Duodenal mucosa (tissue), 2 donors: ENCODE results near the gene AKR1C2.
"Not testable (repeated sequence)": the region's sequence is repeated elsewhere in the genome, so short reads cannot be mapped to it uniquely, and the experiment has no call there.

Experiments
- H3K27ac ChIP-seq: one replicate; pipeline ENCODE4 v1.7.0; 2013; ENCODE audit warnings: low read depth, low read length
- H3K27me3 ChIP-seq, 2 donors: one replicate each; pipeline ENCODE4 v1.7.0; 2013; ENCODE audit warnings: low read length in 2 of 2, control low read depth in 1 of 2; ENCODE audit not compliant: insufficient read depth in 2 of 2, control insufficient read depth in 1 of 2
- H3K36me3 ChIP-seq, 2 donors: one replicate each; pipeline ENCODE4 v1.7.0; 2013; ENCODE audit warnings: low read length in 2 of 2, control low read depth in 1 of 2; ENCODE audit not compliant: insufficient read depth in 2 of 2, control insufficient read depth in 1 of 2
- H3K4me1 ChIP-seq, 2 donors: one replicate each; pipeline ENCODE4 v1.7.0; 2013; ENCODE audit warnings: low read length in 2 of 2, control low read depth in 1 of 2; ENCODE audit not compliant: insufficient read depth in 2 of 2, control insufficient read depth in 1 of 2
- H3K4me3 ChIP-seq, 2 donors: one replicate each; pipeline ENCODE4 v1.7.0; 2013; ENCODE audit warnings: low read length in 2 of 2, low read depth in 1 of 2
- H3K9ac ChIP-seq, 2 donors: one replicate each; pipeline ENCODE4 v1.7.0; 2013; ENCODE audit warnings: low read length in 2 of 2, low read depth in 1 of 2
- H3K9me3 ChIP-seq, 2 donors: one replicate each; pipeline ENCODE4 v1.7.0; 2013; ENCODE audit warnings: low read length in 2 of 2, control low read depth in 1 of 2; ENCODE audit not compliant: control insufficient read depth in 1 of 2

AKR1C2 gene

GRCh38 chr10:5030989-5031388 is 27.3 kb upstream of the AKR1C2 start:
- Histone ChIP-seq H3K27ac (no peak overlapping the region), H3K36me3 (no peaks in the 10 kb centered on the region), H3K4me3 (no peak overlapping the region), H3K9me3 (peaks cover 0 to 3% of the 10 kb centered on the region in 2 donors), H3K9ac (no peak overlapping the region), H3K27me3 (no peaks in the 10 kb centered on the region), H3K4me1 (peaks cover 1 to 5% of the 10 kb centered on the region in 2 donors)

DNA sequence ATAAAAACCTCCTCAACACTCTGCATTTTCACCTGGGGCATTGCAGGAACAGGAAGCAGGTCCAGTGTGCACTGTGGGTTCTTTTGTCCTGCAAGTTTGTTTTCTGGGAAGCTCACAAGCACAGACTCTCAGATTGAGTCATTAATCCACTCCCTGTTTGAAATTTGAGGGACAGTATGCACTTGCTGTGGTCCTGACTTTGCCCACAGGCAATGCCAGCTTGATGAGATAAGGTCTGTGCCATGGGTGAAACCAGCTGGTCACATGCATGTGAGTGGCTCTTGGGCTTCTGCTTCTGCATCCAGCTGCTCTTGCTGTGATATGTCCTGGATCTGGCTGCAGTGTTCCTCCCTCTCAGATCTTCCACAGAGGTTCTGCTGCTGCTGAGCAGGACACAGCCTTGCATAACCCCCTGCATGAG is 21.8 kb upstream of the AKR1C2 start:
- H3K36me3 ChIP-seq, H3K9me3 ChIP-seq, H3K27me3 ChIP-seq, H3K27ac ChIP-seq, H3K9ac ChIP-seq, H3K4me3 ChIP-seq: not testable (repeated sequence)
- peaks cover 32 to 38% of the 10 kb centered on the region in 2 donors for H3K4me1 ChIP-seq

GRCh38 chr10:5023177-5023805 is 19.6 kb upstream of the AKR1C2 start:
- H3K9me3 ChIP-seq: no peaks in the 10 kb centered on the region
- no peaks in the 10 kb centered on the region for H3K36me3 ChIP-seq
- H3K9ac ChIP-seq: no peak overlapping the region
- H3K27me3 ChIP-seq: no peaks in the 10 kb centered on the region
- peaks cover 35 to 41% of the 10 kb centered on the region in 2 donors for H3K4me1 ChIP-seq
- H3K4me3 ChIP-seq: no peak overlapping the region
- no peak overlapping the region for H3K27ac ChIP-seq

DNA sequence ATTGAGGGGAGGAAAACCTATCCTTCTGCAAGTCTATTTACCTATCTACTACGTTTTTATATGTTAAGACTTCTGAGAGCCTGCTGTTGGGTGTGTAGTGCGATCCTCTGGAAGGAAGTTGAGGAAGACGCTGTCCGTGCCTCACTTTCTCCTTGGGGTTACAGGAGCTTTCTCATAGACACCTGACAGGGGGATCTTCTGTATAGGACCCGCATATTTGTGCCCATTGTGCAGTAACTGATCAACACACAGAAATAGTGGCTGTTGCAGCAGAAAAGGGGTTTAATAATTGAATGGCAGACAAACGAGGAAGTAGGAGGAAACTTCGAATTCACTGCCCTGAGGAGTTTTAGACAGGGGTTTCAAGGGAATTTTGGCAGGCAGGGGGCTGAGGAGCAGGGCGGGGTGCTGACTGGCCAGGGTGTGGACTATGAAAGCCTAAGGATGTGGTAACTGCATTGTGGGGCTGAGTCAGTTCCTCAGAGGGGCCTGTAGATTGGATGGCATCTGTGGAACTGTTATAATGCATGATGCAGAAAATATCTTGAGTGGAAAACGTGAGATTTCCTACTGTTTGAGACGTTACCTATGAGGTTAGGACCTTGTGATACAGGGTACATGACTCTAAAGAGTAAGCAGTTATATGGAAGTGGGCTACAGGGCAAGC is 18.1 kb upstream of the AKR1C2 start:
- not testable (repeated sequence) for H3K4me3 ChIP-seq, H3K9me3 ChIP-seq, H3K9ac ChIP-seq, H3K27ac ChIP-seq, H3K27me3 ChIP-seq, H3K36me3 ChIP-seq
- H3K4me1 ChIP-seq: peaks cover 35 to 41% of the 10 kb centered on the region in 2 donors

DNA sequence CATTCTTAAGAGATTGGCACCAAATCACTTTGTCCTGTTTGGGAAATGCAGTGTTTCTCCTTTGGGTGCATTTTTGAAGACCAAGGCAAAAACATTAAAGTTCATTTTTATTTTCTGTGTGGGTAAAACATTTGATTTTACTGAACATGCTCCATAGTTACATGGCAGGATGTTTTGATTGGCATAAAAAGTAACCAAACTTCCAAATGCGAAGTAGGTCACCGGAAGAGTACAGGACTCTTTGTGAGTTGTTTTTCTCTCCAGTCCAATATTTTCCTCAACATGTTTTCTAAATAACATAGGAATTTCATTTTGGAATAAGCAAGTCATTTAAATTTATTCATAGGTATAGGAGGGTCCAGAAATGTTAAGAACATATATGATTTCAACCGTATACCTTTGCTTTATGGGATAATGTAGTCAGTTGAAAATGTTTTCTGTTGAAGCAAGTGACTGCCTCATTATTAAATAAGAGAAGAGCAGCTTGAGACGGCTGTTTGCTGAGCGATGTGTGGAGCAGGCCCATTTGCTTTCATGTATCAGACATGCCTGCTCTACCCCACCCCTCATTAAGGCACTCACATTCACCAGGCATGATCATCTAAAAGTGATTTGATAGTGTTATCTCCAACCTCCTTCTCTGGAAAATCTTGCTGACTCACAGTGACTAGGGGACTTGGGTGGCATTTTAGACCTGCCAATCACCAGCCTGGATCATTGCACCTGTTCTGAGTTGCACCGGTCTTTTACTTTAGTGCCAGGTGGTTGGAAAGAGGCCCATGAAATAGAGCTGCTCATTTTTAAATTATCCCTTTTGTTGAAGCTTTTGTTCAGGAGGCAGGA is 16.3 kb upstream of the AKR1C2 start:
- H3K27ac ChIP-seq, H3K36me3 ChIP-seq, H3K4me3 ChIP-seq, H3K9me3 ChIP-seq, H3K27me3 ChIP-seq, H3K9ac ChIP-seq: not testable (repeated sequence)
- H3K4me1 ChIP-seq: peaks cover 24 to 31% of the 10 kb centered on the region in 2 donors

DNA sequence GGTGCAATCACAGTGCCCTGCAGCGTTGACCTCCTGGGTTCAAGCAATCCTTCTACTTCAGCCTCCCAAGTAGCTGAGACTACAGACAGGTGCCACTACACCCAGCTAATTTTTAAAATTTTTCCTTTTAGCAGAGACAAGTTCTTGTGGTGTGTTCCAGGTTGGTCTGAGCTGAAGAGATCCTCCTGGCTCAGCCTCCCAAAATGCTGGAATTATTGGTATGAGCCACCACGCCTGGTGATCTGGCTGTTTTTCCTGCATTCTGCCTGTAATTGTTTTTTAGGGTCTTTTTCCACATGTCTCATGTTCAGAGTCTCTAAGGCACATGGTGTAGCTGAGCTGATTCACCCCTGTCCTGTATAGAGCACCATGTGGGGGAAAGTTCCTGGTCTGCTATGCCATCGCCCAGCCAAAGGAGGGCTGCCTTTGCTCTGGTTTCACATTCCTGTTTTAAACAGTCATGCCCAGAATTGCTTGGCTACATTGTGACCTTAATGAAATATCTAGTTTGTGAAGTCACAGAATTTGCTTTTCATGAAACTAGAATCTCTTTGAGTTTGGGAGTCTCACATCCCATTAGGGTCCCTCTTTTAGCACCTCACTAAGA is 15.1 kb upstream of the AKR1C2 start:
- not testable (repeated sequence) for H3K27ac ChIP-seq, H3K9ac ChIP-seq

DNA sequence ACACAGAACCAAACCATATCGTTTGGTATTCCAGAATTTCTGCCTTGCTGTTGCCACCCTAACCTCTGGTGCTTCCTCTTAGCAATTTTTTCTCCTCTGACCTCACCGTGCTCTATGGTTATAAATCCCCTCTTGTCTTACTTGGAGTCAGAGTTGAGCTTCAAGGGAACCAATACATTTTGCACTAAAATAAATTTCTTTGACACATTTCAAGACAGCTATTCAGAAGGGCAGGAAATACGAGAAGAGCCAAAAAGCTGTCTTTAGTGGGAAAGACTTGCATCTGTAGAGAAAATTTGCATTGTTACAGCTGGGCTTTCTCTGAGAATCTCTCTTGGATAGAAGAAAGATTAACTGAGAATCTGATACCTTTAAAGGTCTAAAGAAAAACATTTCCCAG is 14.5 kb upstream of the AKR1C2 start:
- H3K9ac ChIP-seq: no peak overlapping the region
- H3K27me3 ChIP-seq: no peaks in the 10 kb centered on the region
- H3K36me3 ChIP-seq: no peaks in the 10 kb centered on the region
- H3K4me3 ChIP-seq: no peak overlapping the region
- H3K27ac ChIP-seq: no peak overlapping the region
- peaks cover 16 to 22% of the 10 kb centered on the region in 2 donors for H3K4me1 ChIP-seq
- H3K9me3 ChIP-seq: no peaks in the 10 kb centered on the region

More for the DNA sequence above, 15.1 kb upstream of the AKR1C2 start:
- H3K4me3 ChIP-seq, H3K36me3 ChIP-seq, H3K9me3 ChIP-seq, H3K27me3 ChIP-seq: not testable (repeated sequence)
- H3K4me1 ChIP-seq: peaks cover 16 to 27% of the 10 kb centered on the region in 2 donors

DNA sequence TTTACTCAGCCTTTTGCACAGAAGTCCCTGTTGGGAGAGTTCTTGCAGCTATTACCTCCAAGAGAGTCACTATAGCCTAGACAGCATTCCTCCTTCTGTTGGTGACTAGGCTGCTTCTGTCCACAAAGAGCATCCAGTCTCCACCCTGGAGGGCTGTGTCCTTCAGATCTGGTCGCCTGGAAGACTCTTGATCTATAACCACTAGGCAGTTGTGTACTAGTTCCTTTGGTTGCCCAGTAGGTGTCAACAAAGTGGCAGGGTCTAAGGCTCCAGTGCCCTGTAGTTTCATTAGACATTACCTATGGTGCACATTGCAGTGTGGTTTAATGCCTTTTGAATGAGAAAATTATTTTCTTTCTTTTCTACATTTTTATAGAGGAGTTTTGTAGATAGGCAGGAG is 11.3 kb upstream of the AKR1C2 start:
- H3K9ac ChIP-seq: no peak overlapping the region
- H3K4me1 ChIP-seq: peaks cover 3 to 4% of the 10 kb centered on the region in 2 donors
- H3K9me3 ChIP-seq: no peaks in the 10 kb centered on the region
- H3K27ac ChIP-seq: no peak overlapping the region
- no peaks in the 10 kb centered on the region for H3K36me3 ChIP-seq
- no peaks in the 10 kb centered on the region for H3K27me3 ChIP-seq
- no peak overlapping the region for H3K4me3 ChIP-seq

DNA sequence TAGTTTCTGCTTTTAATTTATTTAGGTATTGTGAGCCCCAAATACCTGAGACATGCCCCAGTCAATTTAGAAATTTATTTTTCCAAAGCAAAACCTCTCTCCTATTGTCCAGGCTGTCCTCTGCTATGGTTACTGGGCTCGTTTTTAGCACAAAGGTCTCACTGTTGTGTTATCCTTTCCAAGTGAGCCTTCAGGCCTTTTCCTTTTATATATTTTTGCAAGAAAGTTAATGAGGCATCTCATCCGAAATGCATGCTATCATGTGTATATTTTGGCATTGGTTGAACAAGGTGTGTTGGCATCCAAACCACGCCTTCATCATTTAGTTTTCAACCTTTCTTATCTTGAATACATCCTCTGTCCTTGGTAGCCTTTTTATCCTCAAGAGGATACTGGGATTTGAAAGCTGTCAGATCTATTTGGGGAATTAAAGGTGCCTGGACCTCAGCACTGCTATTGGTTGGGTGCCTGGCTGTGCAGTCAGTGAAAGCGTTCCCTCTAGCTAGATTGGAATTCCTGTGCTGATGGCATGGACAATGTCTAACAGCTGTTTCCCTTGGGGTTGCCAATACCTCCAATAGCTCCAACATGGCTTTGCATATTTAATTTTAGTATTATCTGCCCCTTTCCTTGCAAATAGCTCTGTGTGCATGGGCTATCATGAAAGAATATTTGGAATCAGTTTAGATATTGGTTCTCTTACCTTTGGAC is 10.7 kb upstream of the AKR1C2 start:
- H3K4me1 ChIP-seq, H3K4me3 ChIP-seq, H3K9me3 ChIP-seq, H3K36me3 ChIP-seq, H3K27ac ChIP-seq, H3K9ac ChIP-seq, H3K27me3 ChIP-seq: not testable (repeated sequence)
